ENCODE data around the gene CAST. TPM values are rescaled to one million over a fixed set of nuclear protein-coding genes. Genes with fewer than 3 reads are reported as not detected.

Gene CAST
- polyA plus RNA-seq, 3 donors: 129 to 165 (median 134) TPM

GRCh38 chr5:96816411-96816939 lies 154.3 kb downstream of the CAST start:
- no peak for DNase-seq

- no peak for DNase-seq
These were observed 154.8 kb downstream of the CAST start for GRCh38 chr5:96816991-96817390.

DNA sequence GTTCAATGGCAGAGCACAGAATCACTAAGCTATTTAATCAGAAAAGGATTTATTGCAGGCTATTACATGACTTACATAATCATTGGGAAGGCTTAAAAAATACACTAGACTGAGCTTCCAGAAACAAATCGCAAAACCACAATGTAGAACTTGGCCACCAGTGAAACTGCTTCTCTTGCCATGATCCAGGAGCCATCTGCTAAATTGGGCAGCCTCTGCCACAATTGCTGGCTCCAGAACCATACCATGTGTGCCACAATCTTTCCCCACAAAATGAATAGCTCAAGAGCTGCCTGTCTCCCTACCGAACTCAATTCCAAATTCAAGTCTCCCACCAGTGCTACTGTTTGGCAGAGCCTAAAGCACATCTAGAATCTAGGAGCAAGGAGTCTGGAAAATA lies 155.3 kb downstream of the CAST start:
- no peak for DNase-seq

DNA sequence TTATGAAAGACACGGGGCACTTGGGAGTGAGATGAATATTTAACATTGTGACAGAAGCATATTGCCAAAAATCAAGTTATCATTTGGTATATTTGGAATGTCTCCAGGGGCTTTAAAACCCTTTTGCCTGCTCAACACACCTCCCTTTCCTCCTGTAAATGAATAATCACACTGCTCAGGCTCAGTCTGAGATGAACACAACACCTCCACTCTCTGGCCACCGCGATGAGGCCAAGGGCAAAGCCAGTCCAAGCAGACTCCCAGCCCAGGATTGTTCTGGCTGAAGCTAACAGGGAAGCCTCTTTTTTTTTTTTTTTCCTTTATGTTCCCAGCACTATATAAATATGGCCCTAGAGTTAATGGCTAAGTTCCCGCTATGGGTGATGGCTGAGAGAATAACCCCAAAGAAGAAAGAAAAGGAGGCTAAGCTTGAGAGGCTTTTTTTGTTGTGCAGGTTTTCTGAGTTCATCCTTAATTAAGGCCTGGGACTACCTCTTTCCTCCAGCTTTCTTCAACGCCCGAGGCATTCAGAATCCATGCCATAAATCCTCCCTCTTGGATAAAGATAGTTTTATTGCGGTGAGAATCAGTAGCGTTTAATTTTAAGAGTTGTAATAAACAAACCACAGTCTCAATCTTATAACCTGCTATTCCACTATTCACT lies 156.1 kb downstream of the CAST start:
- DNase-seq: no peak

GRCh38 chr5:96819806-96820205 lies 157.6 kb downstream of the CAST start:
- no peak for DNase-seq

- no peak for DNase-seq
These were observed 159.2 kb downstream of the CAST start for GRCh38 chr5:96821260-96821916.

GRCh38 chr5:96822686-96823459 lies 160.7 kb downstream of the CAST start:
- DNase-seq: no peak

- DNase-seq: no peak
These were observed 161.8 kb downstream of the CAST start for GRCh38 chr5:96823900-96824380.

Other genes starting within 250 kb of the CAST start
- gene PCSK1, start 229.1 kb upstream of the CAST start, polyA plus RNA-seq (ENCODE audit: insufficient read length in 3 of 3): under 1 TPM; 0.18 to 0.25 (median 0.23) TPM
- 10 to 100 TPM; 48.7 to 62.6 (median 61.9) TPM for gene ERAP1, start 145.6 kb downstream of the CAST start, polyA plus RNA-seq (ENCODE audit: insufficient read length in 3 of 3)
- 10 to 100 TPM; 11.5 to 17.7 (median 13.1) TPM for gene ERAP2, start 214.1 kb downstream of the CAST start, polyA plus RNA-seq (ENCODE audit: insufficient read length in 3 of 3)

All from renal pelvis (tissue), 4 donors.